Posterior vena cava (tissue), 2 donors: ENCODE measurements around the gene MROH2B. TPM values are rescaled to one million over a fixed set of nuclear protein-coding genes. Genes with fewer than 3 reads are reported as not detected.

Source experiments
- DNase-seq: peaks from one replicate; pipeline ENCODE4 v3.0.0-alpha.2; 2020; ENCODE audit warnings: low spot score
- intact Hi-C, 2 donors: fragments of 100-400 bp; cut with DNase I; formaldehyde crosslinking; loops; one replicate each; pipeline versions ENCODE4 v1.14.1 to v1.14.2; 2022 to 2023
- long read RNA-seq, 2 donors: library from polyadenylated mRNA; unstranded; transcript quantifications; one replicate each; pipeline ENCODE4 v2.0.0, GENCODE V29; 2020 to 2021
- total RNA-seq, 2 donors: library from RNA; stranded (reverse); fragmentation: NEBNext Ultra II Directional; extraction: Animal tissue kit (Norgen Biotek cat#: 25700); gene quantifications; one replicate each; pipeline ENCODE4 v1.2.1, GENCODE V29; 2021
- donor health status: DM: yes; HTN: yes; CAD: no.
- donor health status: DM: yes; HTN: yes; CAD: no.

The MROH2B gene
- total RNA-seq: not detected
- long read RNA-seq, donor 1, partial matches to known transcripts: 0 of 1 reads
- long read RNA-seq, donor 1, other reads (novel, unspliced or antisense): 1 of 1 reads
- long read RNA-seq, donor 2: 0 reads

DNA sequence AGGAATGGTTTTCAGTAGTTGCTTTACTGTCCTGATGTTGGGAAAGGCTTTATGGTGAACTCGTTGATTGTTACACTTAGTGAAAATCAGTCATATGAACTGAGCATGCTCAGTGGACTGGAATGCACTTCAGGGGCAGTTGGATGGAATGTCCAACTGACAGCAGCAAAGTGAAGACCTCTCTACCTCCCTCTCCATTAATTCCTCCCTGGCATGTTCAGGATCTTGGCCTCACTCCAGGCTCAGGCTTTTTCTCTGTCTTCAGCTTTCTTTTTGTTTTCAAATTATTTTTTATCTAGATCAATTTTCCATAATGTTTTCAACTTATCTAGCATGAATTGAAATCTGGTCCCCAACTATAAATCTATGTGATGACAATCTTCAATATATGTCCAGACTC is at the start of gene MROH2B:
Gene MROH2B, minus strand, starts transcription at position 101 of the 400 bp plus-strand sequence. CDS start 490 bp downstream, outside the sequence.
- intact Hi-C loops: no loop called here
- no peak for DNase-seq

DNA sequence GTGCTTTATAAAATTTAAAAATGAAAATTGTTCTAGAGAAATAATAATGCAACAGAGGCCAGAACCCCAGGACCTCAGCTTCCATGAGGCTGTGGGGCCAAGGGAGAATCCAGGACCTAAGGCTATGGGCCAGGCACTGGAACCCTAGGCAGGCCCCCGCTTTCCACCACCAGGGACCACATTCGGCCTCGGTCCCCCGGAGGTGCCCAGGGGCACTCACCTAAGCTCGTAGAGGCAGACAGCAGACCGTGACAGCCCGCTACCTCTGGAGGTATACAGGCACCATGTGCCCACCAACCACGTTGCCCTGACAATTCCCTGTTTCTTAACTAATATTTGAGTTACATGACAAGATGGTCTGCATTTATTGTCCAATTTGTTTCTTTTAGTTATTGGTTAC is 49.5 kb upstream of the MROH2B start:
- DNase-seq: no peak
- intact Hi-C loops: no loop called here

DNA sequence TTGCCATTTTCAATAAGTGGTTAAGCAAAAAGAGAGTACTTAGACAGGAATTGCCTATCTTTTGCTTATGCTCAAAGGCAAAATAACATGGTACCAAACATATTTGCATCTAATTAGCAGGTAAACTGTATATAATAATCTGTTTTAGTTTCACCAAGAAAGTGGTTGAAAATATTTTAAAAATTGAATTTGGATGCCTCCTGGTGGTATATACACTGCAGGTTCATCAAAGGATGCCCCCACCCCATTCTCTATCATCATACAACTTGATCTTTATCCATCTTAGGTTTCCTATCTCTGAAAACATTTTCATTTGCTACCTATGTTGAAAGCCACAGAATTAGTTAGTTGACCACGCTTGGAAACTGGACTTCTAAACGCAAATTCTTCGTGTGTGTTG is 47.0 kb upstream of the MROH2B start:
- intact Hi-C loops: no loop called here
- no peak for DNase-seq

GRCh38 chr5:41115281-41115680 is 44.1 kb upstream of the MROH2B start:
- intact Hi-C loops: no loop called here
- DNase-seq: no peak

GRCh38 chr5:41112486-41113455 is 41.6 kb upstream of the MROH2B start:
- intact Hi-C loops: no loop called here
- no peak for DNase-seq

GRCh38 chr5:41109186-41109585 is 38.0 kb upstream of the MROH2B start:
- intact Hi-C loops: no loop called here
- no peak for DNase-seq

- intact Hi-C loops: no loop called here
- no peak for DNase-seq
These were observed 31.2 kb upstream of the MROH2B start for GRCh38 chr5:41102341-41102740.

DNA sequence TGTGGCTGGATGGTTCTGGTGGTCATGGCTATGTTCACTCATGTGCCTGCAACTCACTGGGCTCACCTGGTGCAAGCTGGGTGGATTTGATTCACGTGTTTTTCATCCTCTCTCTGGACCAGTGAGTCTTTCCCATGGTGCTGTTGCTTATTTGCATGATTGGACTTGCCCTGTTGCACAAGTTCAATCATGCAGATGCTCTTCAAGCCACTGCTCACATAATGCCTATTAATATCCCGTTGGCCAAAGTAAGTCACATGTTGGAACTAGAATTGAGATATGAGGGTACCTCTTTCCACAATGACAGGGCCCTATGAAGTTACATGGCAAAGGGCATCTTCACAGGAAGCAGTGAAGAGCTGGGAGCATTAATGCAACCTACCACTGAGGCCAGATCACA is 26.5 kb upstream of the MROH2B start:
- intact Hi-C loops: no loop called here

GRCh38 chr5:41095324-41096101 is 24.4 kb upstream of the MROH2B start:
- intact Hi-C loops: no loop called here
- DNase-seq: no peak

More for the DNA sequence above, 26.5 kb upstream of the MROH2B start:
- no peak for DNase-seq

DNA sequence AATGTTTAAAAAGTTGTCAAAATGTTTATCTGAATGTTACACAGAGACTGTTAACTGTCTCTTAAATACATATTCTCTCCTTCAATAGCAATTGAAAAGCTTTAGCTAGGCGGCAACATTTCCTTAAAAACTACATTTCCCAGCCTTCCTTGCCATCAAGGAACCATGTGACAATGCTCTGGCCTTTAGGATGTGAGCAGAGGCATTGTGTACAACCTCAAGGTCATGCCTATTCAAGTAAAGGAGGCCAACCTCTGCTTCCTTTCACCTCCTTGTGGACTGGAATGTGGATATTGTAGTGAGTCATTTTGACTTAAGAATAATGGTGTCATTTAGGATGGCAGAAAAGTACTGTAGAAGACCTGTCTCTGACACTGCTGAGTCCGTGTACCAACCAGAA is 23.7 kb upstream of the MROH2B start:
- no peak for DNase-seq

DNA sequence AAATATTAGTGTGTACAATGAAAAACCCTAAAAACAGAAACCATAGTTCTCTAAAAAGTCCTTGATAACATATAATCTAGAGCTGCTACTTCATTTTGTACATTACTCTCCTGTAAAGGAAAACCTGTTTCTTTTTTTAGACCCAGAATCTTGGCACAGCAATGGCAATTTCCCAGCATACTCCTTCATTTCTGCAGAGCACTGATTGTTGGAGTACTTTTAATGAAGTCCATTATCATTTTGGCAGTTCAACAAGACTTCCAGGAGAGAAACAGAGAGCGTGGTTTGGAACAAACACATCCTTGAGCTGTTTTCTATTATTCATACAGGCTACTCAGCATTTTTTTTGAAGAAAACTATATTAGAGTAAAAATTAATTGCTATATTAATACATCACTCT is 22.7 kb upstream of the MROH2B start:
- DNase-seq: no peak
- intact Hi-C loops: no loop called here

More for the DNA sequence above, 23.7 kb upstream of the MROH2B start:
- intact Hi-C loops: no loop called here

- intact Hi-C loops: no loop called here
- DNase-seq: no peak
These were observed 16.3 kb upstream of the MROH2B start for GRCh38 chr5:41087461-41087860.

DNA sequence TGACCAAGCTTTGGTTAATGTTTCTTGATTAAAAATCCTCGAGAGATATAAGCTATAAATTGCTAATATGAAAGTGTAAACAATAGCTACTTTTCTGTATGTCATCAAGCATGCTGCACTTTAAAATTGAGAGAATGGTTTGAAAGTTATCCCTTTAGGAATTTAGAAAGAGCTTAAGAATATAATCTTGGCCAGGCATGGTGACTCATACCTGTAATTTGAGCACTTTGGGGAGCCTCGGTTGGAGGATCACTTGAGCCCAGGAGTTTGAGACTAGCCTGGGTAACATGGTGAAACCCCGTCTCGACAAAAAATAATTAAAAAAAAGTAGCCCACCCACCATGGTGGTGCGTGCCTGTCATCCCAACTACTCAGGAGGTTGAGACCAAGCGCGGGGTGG is 12.2 kb upstream of the MROH2B start:
- DNase-seq: no peak
- intact Hi-C loops: no loop called here

GRCh38 chr5:41071975-41072374 is 833 bp upstream of the MROH2B start:
- intact Hi-C loops: no loop called here
- no peak for DNase-seq

DNA sequence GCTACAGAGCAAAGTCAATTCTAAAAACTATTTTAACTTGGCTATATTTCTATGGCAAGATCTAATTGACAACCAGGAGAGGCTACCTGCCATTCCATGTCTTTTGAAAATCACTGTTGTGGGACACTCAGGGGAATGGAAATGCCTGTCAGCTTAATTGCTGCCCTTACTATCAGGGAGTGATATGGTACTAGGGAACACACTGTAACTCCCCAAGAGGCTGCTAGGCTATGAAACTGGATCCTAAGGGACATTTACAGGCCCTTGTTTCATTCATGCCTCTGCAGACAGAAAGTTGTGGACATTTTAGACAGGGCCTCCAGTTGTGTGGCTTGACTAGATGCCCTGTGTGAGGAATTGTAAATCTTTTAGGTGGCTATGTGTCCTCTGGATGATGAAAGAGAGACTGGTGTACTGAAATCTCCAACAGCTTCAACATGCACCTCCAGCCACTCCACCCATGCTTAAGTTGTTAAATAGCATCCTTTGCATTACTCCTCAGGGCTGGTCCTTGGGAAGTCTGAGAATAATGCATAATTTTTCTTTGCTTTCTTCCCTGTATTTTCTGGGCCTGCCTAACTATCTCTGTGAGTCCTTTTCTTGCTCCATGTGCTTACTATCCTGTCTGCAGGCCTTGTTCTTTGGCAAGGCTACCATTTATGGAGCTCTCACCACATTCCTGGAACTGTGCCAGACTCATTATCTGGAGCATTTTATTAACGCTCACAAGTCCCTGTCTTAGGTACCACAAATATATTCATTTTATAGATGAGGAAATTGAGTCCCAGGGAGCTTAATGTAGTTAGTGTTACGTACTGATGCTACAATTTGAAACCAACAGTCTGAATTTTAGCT is 3.2 kb downstream of the MROH2B start:
- DNase-seq: no peak

DNA sequence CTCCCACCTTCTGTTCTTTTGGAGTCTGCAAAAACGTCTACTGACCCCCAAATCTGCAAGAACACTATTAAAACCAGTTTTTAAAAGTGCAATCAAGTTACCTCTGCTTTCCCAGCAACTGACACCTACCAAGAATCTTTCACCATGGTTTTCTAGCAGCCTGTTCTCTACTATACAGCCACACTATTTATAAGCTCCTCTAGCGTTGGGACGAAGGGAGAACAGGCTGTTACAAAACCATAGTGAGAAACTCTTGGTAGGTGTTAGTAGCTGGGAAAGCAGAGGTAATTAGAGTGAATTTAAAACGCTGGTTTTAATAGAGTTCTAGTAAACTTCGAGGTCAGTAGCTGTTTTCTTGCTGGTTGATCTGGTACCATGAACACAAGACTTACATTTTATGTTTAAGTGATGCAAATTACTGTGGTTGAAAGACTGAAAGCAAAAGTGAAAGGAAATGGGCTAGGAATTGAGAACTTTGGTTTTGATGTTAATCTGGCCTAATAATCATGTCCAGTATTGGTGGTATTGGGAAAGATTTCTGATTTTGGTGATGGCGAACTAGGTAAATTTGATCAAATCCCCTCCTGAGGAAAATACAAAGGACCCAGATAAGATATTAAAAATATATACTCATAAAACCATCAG is 5.3 kb downstream of the MROH2B start:
- intact Hi-C loops: no loop called here
- no peak for DNase-seq

More for the DNA sequence above, 3.2 kb downstream of the MROH2B start:
- intact Hi-C loops: no loop called here

DNA sequence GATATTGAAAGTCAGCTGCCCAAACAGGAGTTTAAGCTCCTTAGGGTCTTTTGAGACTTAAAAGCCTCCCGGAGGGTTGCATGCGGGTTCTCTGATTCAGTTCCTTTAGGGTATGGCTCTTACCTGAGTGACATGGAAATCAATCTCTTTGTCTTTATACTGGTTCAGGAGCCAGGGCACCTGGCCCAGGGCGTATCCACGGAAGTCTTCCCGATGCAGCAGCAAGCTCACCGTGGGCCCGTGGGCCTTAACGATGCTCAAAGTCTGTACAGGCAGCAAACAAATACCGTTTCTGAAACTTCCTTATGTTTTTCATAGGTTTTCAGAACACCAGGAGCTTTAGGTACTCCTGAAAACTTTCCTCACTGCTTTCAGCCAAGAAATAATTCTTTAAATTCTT is 13.2 kb downstream of the MROH2B start:
- no peak for DNase-seq

DNA sequence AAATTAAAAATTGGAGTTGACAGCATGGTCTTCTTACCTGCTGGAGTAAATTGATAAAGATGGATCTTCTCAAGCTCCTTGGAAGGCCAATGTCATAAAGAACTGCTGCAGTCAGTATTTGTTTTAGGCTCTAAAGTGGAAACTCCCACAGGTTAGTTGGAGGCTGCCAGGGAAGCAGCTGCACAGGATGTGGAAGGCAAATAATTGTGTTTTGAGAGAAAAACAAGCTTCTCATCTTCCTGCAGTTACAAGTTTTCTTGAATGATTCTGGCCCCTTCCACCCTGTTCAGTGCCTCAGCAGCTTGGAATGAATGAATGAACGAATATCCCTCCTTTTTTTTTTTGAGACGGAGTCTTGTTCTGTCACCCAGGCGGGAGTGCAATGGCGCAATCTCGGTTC is 13.9 kb downstream of the MROH2B start:
- DNase-seq: no peak
- intact Hi-C loops: no loop called here

More for the DNA sequence above, 13.2 kb downstream of the MROH2B start:
- intact Hi-C loops: no loop called here

DNA sequence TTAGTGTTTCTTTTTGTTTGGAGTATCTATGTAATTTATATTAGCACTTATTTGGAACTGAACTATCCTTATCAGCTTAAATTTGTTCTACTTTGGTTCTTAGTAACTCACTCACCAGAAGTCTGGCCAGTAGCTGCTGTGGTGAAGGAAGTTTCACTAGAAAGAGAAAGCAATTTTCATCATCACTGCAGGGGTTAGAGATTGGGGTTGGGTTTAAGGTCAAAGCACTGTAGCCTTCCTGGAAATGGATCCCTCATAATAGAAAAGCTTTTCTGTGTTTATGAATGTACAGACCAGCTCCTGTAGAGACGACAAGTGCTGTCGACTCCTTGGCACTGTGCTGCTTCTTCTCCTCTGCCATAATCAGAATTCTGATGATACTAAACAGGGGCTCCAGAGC is 22.2 kb downstream of the MROH2B start:
- no peak for DNase-seq
- intact Hi-C loops: no loop called here
